ENCODE results near the gene CBR1.

DNA sequence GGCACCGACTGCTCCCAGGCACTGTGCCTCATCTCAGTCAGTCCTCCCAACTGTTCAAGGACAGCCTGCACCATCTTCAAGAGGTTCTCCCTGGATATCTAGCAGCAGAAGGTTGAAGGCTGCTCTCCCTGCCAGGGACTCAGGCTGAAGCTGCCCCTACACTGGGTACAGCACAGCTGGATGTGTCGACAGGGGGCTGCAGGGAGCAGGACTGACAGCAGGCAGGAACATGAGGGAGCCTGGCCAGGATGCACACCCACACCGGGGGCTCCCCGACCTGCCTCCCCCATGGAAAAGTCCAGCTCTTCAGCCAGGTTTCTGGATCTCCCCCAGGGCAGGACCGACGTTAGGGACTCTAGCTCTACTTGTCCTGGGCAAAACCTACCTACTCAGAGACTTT, 30.0 kb upstream of the CBR1 start:
- TF ChIP-seq CTCF (conservative IDR thresholded peaks at IDR 0.05; ENCODE audit: low read depth, low read length) (no peak), EZH2 (IDR thresholded peaks at IDR 0.05; ENCODE audit: borderline replicate concordance, low read depth, low read length, poor library complexity, severe bottlenecking) (no peak)

Measured in A673 (cell line).